Measurements from ENCODE around the gene MAOB.

MAOB gene

DNA sequence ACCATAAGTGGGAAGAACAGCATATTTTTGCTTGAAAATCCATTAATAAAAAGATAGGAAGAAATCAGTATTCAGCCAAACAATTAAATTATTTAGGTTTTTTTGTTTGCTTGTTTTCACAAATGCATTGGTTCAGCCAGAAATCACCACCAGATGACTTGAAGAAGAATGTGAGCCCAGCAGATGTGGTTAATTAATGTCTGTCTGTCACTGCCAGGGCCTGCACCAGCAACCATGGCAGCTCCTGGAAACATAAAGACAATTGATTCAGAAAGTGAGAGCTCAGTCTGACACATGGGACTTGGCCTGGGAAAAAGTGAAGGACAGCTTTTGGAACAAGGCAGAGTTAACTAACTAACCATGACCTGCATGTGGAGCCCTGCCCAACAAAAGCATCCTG is 74.0 kb downstream of the MAOB start:
- no peak for DNase-seq (ENCODE audit: low spot score in 2 of 2)
- H3K4me1 Mint-ChIP-seq: no peaks in the 10 kb centered on the region
- no peak for ATAC-seq (replicated peaks; ENCODE audit: extremely low read depth, poor library complexity, severe bottlenecking)
- H3K4me3 Mint-ChIP-seq: no peak overlapping the region
- no peaks in the 10 kb centered on the region for H3K36me3 Mint-ChIP-seq (ENCODE audit: insufficient read depth)
- H3K27me3 Mint-ChIP-seq: no peaks in the 10 kb centered on the region
- no peak overlapping the region for H3K27ac Mint-ChIP-seq (ENCODE audit: low read depth)
- no peaks in the 10 kb centered on the region for H3K9me3 Mint-ChIP-seq

DNA sequence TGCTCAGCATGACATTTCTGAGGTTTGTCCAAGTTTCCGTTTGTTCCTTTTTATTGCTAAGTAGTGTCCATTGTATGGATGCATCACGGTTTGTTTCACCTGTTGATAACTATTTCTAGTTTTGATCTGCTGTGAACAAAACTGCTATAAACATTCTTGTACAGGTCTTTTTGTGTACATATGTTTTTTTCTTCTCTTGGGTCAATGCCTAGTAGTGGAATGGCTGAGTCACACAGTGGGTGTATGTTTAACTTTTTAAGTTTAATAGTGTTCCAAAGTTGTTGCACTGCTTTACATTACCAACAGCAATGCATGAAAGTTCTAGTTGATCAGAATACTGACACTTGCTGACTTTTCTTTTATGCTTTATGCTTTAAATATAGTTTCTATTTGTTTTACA is 76.7 kb downstream of the MAOB start:
- Mint-ChIP-seq H3K4me1 (no peaks in the 10 kb centered on the region), H3K9me3 (no peaks in the 10 kb centered on the region), H3K27ac (ENCODE audit: low read depth) (no peak overlapping the region), H3K4me3 (no peak overlapping the region), H3K36me3 (ENCODE audit: insufficient read depth) (no peaks in the 10 kb centered on the region), H3K27me3 (no peaks in the 10 kb centered on the region)
- no peak for DNase-seq (ENCODE audit: low spot score in 2 of 2)
- no peak for ATAC-seq (replicated peaks; ENCODE audit: extremely low read depth, poor library complexity, severe bottlenecking)

DNA sequence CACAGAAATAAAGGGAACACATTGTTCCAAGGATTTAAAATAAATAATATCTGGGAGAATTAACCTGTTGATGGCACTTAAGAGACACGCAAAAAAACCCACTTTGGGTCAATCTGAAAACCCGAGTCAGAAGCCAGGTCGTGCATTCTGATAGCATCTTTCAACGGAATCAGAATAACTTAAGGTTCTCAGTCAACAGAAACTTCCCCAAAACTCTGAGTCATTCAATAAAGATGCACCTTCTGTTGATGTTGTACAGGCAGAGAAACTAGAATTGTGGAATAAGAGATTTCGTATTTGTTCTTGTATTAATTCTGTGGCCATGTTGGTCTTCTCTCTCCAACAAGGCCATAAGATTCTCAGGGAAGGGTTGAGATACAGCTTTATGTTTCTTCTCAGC is 78.2 kb downstream of the MAOB start:
- no peak for DNase-seq (ENCODE audit: low spot score in 2 of 2)
- H3K27ac Mint-ChIP-seq (ENCODE audit: low read depth): no peak overlapping the region

DNA sequence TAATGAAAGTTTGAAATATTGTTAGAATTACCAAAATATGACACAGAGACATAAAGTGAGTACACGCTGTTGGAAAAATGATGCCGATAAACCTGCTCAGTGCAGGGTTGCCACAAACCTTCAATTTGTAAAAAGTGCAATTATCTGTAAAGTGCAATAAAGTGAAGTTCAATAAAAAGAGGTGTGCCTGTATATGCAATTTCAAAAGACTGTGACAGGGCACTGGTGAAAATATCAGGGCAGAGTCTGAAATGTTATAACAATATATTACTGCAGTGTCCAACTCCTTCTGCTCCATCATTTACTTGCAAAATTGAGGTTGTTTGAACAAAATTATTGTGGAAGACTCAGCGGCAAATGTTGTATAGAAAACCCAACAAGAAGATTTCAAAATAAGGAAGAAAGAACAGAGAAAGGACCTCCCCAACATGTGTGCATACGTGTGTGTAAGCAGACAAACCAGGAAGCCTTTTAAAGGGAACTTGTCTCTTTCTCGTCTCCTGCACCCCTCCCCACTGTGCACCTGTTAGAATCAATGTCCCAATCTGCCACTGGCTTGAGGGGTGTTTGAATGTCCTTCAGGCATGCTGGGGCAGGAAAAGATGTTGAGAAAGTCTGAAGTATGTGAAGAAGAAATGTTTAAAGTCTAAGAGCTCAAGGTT is 96.2 kb downstream of the MAOB start:
- ATAC-seq (replicated peaks; ENCODE audit: extremely low read depth, poor library complexity, severe bottlenecking) (no peak), DNase-seq (ENCODE audit: low spot score in 2 of 2) (no peak)
- Mint-ChIP-seq H3K4me3 (no peak overlapping the region), H3K9me3 (no peaks in the 10 kb centered on the region), H3K27me3 (peaks cover 15% of the 10 kb centered on the region), H3K27ac (ENCODE audit: low read depth) (no peak overlapping the region), H3K36me3 (ENCODE audit: insufficient read depth) (no peaks in the 10 kb centered on the region), H3K4me1 (no peaks in the 10 kb centered on the region)

More for the DNA sequence above, 78.2 kb downstream of the MAOB start:
- Mint-ChIP-seq H3K36me3 (ENCODE audit: insufficient read depth) (no peaks in the 10 kb centered on the region), H3K4me1 (no peaks in the 10 kb centered on the region), H3K4me3 (no peak overlapping the region), H3K27me3 (peaks cover 9% of the 10 kb centered on the region), H3K9me3 (no peaks in the 10 kb centered on the region)
- ATAC-seq (replicated peaks; ENCODE audit: extremely low read depth, poor library complexity, severe bottlenecking): no peak

DNA sequence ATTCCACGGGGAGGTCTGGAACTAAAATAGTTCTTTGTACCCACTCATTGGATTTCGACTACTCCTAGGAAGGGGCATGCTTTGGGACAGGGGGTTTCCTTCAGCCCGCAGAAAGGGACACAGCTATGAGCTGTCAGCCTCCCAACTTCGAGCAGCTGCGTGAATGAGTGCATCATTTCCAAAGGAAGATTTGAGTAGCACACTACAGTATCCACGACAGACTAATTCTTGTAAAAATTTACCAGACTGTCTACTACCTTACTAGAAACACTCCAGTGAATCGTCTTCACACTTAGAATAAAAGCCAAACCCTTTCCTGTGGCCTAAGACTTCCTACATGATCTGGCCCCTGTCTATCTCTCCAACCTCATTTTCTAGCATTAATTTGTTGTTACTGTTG is 124.2 kb downstream of the MAOB start:
- no peak for ATAC-seq (replicated peaks; ENCODE audit: extremely low read depth, poor library complexity, severe bottlenecking)
- Mint-ChIP-seq H3K27me3 (peaks cover 8% of the 10 kb centered on the region), H3K36me3 (ENCODE audit: insufficient read depth) (no peaks in the 10 kb centered on the region), H3K4me1 (no peaks in the 10 kb centered on the region), H3K4me3 (no peak overlapping the region), H3K27ac (ENCODE audit: low read depth) (no peak overlapping the region), H3K9me3 (no peaks in the 10 kb centered on the region)
- no peak for DNase-seq (ENCODE audit: low spot score in 2 of 2)

DNA sequence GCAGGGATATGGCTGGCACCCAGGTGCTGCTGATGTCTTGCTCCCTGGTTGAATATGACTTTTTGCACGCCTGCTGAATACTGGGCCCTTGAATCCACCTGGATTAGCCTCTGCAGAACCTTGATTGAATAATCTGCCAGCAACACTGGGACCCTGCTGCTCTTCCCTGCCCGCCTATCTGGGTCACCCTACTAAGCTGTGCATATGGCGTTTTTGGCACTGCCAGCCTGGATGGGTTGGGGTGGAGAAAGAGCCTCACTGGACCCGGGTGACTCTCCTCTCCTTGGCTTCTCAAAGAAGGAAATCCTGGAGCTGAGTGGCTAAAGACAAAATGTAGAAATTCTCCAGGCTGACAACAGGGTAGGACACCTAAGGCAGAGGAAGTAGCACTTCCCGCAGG is 126.2 kb downstream of the MAOB start:
- no peak for ATAC-seq (replicated peaks; ENCODE audit: extremely low read depth, poor library complexity, severe bottlenecking)
- Mint-ChIP-seq H3K27me3 (peaks cover 8% of the 10 kb centered on the region), H3K27ac (ENCODE audit: low read depth) (no peak overlapping the region), H3K4me3 (no peak overlapping the region), H3K36me3 (ENCODE audit: insufficient read depth) (no peaks in the 10 kb centered on the region), H3K9me3 (no peaks in the 10 kb centered on the region), H3K4me1 (no peaks in the 10 kb centered on the region)
- no peak for DNase-seq (ENCODE audit: low spot score in 2 of 2)

DNA sequence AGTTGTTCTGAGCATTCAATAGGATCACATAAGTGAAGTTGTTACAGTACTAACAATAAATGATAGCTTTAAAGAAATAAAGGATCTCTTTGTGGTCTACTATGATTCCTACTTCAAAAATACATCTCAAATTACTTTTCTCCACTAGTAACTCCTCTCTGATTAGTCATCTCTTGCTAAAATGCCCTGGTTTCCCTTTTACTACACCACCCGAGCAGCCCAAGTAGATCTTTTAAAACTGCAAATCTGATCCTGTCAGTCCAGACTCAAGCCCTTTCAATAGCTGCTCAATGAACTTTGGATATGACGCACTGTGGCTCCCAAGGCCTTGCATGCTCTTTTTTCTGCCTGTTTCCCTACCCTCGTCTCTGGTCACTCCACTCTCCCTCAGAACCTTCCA is 128.6 kb downstream of the MAOB start:
- H3K4me1 Mint-ChIP-seq: no peaks in the 10 kb centered on the region
- H3K27me3 Mint-ChIP-seq: peaks cover 8% of the 10 kb centered on the region
- H3K9me3 Mint-ChIP-seq: no peaks in the 10 kb centered on the region

DNA sequence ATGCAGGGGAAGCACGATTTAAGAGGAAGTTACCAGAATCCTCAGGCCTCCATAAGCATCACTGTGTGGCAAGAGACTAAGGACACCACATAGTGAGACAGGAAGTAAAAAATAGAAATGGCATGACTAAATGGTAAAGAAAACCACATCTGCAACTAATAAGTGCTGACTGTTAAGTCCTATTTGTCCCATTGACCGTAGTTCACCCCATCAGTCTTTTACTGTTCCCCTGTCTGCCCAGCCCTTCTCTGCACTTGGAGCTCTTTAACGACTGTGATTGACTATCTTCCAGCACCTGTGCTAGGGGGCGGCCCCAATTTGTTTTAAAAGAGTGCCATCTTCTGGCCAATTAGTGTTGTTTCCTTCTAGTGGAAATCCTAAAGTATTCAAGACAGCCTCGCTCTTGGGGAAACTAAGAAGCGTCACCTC is 132.0 kb downstream of the MAOB start:
- peaks cover 2% of the 10 kb centered on the region for H3K36me3 Mint-ChIP-seq (ENCODE audit: insufficient read depth)

More for the DNA sequence above, 128.6 kb downstream of the MAOB start:
- no peak overlapping the region for H3K27ac Mint-ChIP-seq (ENCODE audit: low read depth)
- H3K4me3 Mint-ChIP-seq: no peak overlapping the region
- no peak for DNase-seq (ENCODE audit: low spot score in 2 of 2)
- ATAC-seq (replicated peaks; ENCODE audit: extremely low read depth, poor library complexity, severe bottlenecking): no peak
- H3K36me3 Mint-ChIP-seq (ENCODE audit: insufficient read depth): peaks cover 2% of the 10 kb centered on the region

DNA sequence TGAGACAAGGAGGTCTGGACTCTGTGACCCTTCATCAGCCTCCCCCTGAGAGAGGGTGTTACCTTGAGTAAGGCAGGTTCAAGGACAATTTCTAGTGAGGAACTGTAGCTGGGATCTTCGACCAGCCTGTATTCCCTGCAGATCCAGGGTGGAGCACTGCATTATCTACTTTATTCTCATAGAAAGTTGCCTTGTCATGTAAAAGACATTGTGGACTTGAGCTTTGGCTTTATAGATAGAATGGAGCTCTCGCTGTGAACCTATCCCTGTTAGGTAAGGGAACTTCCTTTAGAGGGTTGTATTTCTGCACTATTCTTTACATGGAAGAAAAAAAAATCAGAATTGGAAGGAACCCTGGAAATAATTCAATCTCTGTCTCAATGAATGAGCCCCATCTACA is 134.8 kb downstream of the MAOB start:
- peaks cover 2% of the 10 kb centered on the region for H3K36me3 Mint-ChIP-seq (ENCODE audit: insufficient read depth)
- no peak overlapping the region for H3K27ac Mint-ChIP-seq (ENCODE audit: low read depth)
- no peaks in the 10 kb centered on the region for H3K4me1 Mint-ChIP-seq
- H3K4me3 Mint-ChIP-seq: no peak overlapping the region
- ATAC-seq (replicated peaks; ENCODE audit: extremely low read depth, poor library complexity, severe bottlenecking) (no peak), DNase-seq (ENCODE audit: low spot score in 2 of 2) (no peak)
- H3K27me3 Mint-ChIP-seq: no peaks in the 10 kb centered on the region
- H3K9me3 Mint-ChIP-seq: no peaks in the 10 kb centered on the region

More for the DNA sequence above, 132.0 kb downstream of the MAOB start:
- H3K4me1 Mint-ChIP-seq: no peaks in the 10 kb centered on the region
- DNase-seq (ENCODE audit: low spot score in 2 of 2): peak; percentile 13 to 23
- H3K27ac Mint-ChIP-seq (ENCODE audit: low read depth): no peak overlapping the region
- H3K9me3 Mint-ChIP-seq: no peaks in the 10 kb centered on the region
- no peak for ATAC-seq (replicated peaks; ENCODE audit: extremely low read depth, poor library complexity, severe bottlenecking)
- H3K4me3 Mint-ChIP-seq: no peak overlapping the region
- peaks cover 2% of the 10 kb centered on the region for H3K27me3 Mint-ChIP-seq

DNA sequence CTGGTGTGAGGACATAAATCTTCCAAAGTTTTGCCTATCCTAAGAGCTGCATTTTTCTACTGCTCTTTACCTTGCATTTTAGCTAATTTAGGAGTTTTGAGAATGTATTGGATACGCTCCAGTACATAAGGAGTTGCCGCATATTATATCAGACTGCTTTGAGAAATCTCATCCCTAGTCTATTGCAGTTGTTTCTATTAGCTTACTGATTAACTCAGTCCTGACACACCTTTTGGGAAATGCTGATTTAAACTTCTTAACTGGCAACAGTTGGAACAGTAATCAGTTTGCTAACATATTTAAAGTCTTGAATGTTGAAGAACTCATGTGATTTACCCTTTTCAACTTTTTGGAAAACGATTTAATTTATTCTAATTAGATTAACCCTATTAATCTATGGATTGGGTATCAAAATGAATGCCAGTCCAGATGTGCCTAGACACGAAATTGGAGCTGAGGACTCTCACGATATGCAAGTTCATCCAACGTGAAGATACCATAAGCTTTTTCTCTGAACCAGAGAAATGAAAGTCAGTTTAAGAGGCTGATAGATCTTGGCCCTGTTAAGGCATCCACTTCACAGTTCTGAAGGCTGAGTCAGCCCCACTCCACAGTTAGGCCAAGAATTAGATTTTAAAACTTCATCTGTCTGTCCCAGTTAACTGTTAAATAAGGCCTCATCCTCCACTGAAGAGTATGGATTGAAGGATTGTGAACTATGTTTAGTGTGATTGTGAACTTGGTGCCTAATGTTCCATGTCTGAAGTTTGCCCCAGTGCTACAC is 136.1 kb downstream of the MAOB start:
- H3K4me1 Mint-ChIP-seq: no peaks in the 10 kb centered on the region
- H3K27me3 Mint-ChIP-seq: no peaks in the 10 kb centered on the region
- DNase-seq (ENCODE audit: low spot score in 2 of 2) (no peak), ATAC-seq (replicated peaks; ENCODE audit: extremely low read depth, poor library complexity, severe bottlenecking) (no peak)
- H3K27ac Mint-ChIP-seq (ENCODE audit: low read depth): no peak overlapping the region
- H3K4me3 Mint-ChIP-seq: no peak overlapping the region
- H3K9me3 Mint-ChIP-seq: no peaks in the 10 kb centered on the region
- H3K36me3 Mint-ChIP-seq (ENCODE audit: insufficient read depth): peaks cover 2% of the 10 kb centered on the region

DNA sequence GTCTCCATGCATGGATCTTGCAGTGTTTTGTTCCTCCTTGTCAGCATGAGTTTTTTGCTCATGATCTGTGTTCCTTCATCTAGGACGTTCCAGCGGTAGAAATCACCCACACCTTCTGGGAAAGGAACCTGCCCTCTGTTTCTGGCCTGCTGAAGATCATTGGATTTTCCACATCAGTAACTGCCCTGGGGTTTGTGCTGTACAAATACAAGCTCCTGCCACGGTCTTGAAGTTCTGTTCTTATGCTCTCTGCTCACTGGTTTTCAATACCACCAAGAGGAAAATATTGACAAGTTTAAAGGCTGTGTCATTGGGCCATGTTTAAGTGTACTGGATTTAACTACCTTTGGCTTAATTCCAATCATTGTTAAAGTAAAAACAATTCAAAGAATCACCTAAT is 138.0 kb downstream of the MAOB start:
- no peaks in the 10 kb centered on the region for H3K4me1 Mint-ChIP-seq
- no peaks in the 10 kb centered on the region for H3K27me3 Mint-ChIP-seq
- no peaks in the 10 kb centered on the region for H3K9me3 Mint-ChIP-seq
- no peak overlapping the region for H3K4me3 Mint-ChIP-seq
- H3K27ac Mint-ChIP-seq (ENCODE audit: low read depth): no peak overlapping the region
- H3K36me3 Mint-ChIP-seq (ENCODE audit: insufficient read depth): no peaks in the 10 kb centered on the region
- ATAC-seq (replicated peaks; ENCODE audit: extremely low read depth, poor library complexity, severe bottlenecking): no peak
- DNase-seq (ENCODE audit: low spot score in 2 of 2): no peak

DNA sequence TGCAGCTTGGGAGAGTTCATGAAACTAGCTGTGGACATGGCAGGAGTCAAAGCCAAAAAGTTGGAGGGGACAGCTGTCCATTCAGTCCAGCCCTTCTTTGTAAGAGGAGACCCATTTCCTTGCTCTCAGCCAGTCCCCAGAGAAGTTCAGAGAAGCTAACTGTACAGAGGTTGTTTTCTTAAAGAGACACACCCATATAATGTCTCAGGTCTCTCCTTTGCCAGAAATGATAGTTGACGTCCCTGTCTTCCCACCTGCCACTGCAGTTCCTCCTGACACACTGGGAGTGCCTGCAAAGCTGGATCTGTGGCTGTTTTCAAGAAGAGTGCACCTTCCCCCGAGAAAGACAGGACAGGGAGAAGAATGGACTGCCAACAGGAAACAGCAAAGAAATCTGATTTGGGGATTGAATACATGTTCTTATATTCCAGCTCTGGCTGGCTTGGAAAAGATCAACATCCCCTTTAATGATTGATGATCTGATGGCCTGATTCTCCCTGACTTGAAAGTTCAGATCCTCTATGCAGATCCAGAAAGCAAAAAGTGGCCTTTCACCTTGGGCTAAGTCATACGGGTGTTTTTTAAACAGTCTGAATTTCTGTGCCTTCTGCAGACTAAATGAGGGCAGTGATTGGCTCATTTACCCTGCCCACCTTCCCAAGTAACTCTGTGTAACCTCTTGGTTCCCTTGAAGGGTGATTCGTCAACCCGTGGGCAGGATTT is 139.0 kb downstream of the MAOB start:
- Mint-ChIP-seq H3K4me1 (no peaks in the 10 kb centered on the region), H3K9me3 (no peaks in the 10 kb centered on the region), H3K27me3 (no peaks in the 10 kb centered on the region), H3K36me3 (ENCODE audit: insufficient read depth) (no peaks in the 10 kb centered on the region), H3K4me3 (no peak overlapping the region), H3K27ac (ENCODE audit: low read depth) (no peak overlapping the region)
- DNase-seq (ENCODE audit: low spot score in 2 of 2) (no peak), ATAC-seq (replicated peaks; ENCODE audit: extremely low read depth, poor library complexity, severe bottlenecking) (no peak)

All from central memory CD8-positive, alpha-beta T cell (primary cell).